Mucosa of stomach (tissue), 1 donor: ENCODE results near the gene CD2AP.

Experiments used
- H3K27me3 ChIP-seq: one replicate; pipeline ENCODE4 v1.7.0; 2013; ENCODE audit warnings: mild to moderate bottlenecking, low read length; ENCODE audit not compliant: control insufficient read depth, insufficient read depth
- H3K36me3 ChIP-seq: one replicate; pipeline ENCODE4 v1.7.0; 2013; ENCODE audit warnings: low read length; ENCODE audit not compliant: control insufficient read depth, insufficient read depth
- H3K4me1 ChIP-seq: one replicate; pipeline ENCODE4 v1.7.0; 2013; ENCODE audit warnings: mild to moderate bottlenecking, low read length; ENCODE audit not compliant: control insufficient read depth, insufficient read depth
- H3K4me3 ChIP-seq: one replicate; pipeline ENCODE4 v1.7.0; 2013; ENCODE audit warnings: low read length
- H3K9ac ChIP-seq: one replicate; pipeline ENCODE4 v1.7.0; 2013; ENCODE audit warnings: mild to moderate bottlenecking, low read length, moderate library complexity
- H3K9me3 ChIP-seq: one replicate; pipeline ENCODE4 v1.7.0; 2013; ENCODE audit warnings: mild to moderate bottlenecking, low read length, moderate library complexity; ENCODE audit not compliant: control insufficient read depth
- donor health status: Pancreatic carcinoma.

CD2AP gene

DNA sequence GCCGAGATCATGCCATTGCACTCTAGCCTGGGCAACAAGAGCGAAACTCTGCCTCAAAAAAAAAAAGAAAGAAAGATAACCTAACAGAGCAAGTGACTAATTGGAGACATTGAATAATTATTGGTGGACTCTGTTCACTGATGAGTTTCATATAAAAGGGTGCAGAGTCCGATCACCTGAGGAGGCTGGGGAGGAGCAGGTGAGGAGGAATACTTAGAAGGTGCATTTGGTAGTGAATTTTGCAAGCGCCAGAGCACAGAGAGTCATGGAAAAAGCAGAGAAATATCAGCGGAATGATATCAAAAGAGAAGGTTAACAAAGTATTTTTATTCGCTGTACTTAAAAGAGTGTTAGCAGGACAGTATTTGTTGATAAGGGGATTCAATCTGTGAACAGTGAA is 44.4 kb downstream of the CD2AP start:
- peaks cover 36% of the 10 kb centered on the region for H3K4me1 ChIP-seq
- H3K9me3 ChIP-seq, result no peaks in the 10 kb centered on the region
- no peak overlapping the region for H3K9ac ChIP-seq
- H3K36me3 ChIP-seq, result no peaks in the 10 kb centered on the region
- no peaks in the 10 kb centered on the region for H3K27me3 ChIP-seq
- no peak overlapping the region for H3K4me3 ChIP-seq

DNA sequence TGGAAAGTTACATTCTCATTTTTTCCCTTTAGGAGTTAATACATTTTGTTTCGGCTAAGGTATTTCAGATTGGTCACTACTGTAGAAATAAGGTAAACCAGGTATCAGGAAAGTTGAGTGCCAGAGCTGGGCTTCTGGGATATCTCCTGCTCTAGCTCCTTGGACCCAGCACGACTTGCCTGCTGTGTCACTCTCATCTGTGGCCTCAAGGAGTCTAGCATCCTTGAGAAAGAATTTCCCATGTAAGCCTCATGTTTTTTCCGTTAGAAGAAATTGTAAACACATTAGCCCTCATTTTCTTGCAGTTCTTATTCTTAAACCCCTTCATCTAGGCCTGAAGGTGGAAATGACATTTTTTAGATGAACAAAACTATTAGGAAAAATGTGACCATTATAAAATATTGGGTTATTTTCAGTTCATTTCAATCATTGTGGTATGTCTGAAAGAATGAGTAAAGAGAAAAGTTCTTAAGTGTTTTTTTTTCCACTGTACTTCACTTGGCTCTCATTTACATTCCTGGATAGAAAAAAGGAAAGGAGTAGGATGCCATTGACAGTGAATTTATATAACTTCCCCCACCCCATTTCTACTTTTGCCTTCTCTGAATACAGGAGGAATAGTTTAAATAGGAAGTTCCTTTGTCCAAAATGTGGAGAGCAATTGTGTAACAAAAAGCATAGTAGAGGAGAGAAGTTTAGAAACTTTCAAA is 46.7 kb downstream of the CD2AP start:
- Histone ChIP-seq H3K9me3 (no peaks in the 10 kb centered on the region), H3K36me3 (peaks cover 6% of the 10 kb centered on the region), H3K27me3 (no peaks in the 10 kb centered on the region)

GRCh38 chr6:47525330-47526057 is 47.9 kb downstream of the CD2AP start:
- no peak overlapping the region for H3K4me3 ChIP-seq
- no peak overlapping the region for H3K9ac ChIP-seq
- H3K9me3 ChIP-seq, result no peaks in the 10 kb centered on the region
- H3K27me3 ChIP-seq, result no peaks in the 10 kb centered on the region
- peaks cover 6% of the 10 kb centered on the region for H3K36me3 ChIP-seq
- H3K4me1 ChIP-seq, result peaks cover 29% of the 10 kb centered on the region

More for the DNA sequence above, 46.7 kb downstream of the CD2AP start:
- H3K9ac ChIP-seq, result no peak overlapping the region
- H3K4me3 ChIP-seq, result no peak overlapping the region
- peaks cover 41% of the 10 kb centered on the region for H3K4me1 ChIP-seq

GRCh38 chr6:47527274-47527673 is 49.7 kb downstream of the CD2AP start:
- H3K4me3 ChIP-seq, result no peak overlapping the region
- no peak overlapping the region for H3K9ac ChIP-seq
- no peaks in the 10 kb centered on the region for H3K27me3 ChIP-seq
- peaks cover 23% of the 10 kb centered on the region for H3K4me1 ChIP-seq
- no peaks in the 10 kb centered on the region for H3K9me3 ChIP-seq
- H3K36me3 ChIP-seq, result peaks cover 6% of the 10 kb centered on the region

DNA sequence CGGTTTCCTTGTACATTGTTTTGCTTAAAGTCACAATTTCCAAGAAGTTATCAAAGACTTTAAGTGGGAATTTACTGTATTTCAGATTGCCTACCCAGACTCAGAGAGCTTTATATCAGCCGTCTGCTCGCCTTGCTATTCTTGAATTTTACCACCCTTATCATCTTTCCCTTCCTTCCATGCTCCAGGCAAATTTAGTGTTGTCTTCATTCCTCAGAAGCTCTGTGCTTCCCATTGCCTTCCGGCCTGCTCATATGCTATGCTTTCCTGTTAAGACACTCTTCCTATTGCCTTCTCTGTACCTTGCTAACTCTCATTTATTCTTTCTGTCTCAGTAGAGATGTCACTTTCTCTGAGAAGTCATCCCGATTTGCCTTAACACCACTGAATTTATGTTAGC is 52.1 kb downstream of the CD2AP start:
- Histone ChIP-seq H3K9ac (no peak overlapping the region), H3K36me3 (peaks cover 6% of the 10 kb centered on the region), H3K27me3 (no peaks in the 10 kb centered on the region), H3K9me3 (no peaks in the 10 kb centered on the region), H3K4me1 (peaks cover 23% of the 10 kb centered on the region), H3K4me3 (no peak overlapping the region)

DNA sequence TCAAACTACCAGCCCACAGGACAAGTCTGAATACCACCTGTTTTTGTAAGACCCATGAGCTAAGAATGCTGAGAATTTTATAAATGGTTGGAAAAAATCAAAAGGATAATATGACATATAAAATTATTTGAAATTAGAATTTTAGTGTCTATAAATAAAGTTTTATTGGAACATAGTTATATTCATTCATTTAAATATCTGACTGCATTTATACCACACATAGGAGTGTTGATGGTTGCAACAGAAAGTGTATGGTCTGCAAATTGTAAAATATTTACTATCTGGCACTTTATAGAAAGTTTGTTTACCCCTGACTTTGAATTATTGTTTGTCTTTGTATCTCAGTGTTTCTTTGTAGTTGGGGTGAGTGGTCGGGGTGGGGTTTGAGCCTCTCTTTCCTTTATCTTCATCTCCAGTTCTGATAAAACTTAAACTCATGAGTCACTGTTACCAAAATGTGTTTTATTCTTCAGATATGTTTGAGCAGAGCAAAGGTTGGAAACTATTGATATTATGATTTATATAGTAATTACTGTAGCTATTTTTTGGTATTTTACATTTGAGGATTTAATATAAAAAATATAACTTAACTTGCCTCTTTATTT is 55.5 kb downstream of the CD2AP start:
- no peak overlapping the region for H3K9ac ChIP-seq
- H3K27me3 ChIP-seq, result no peaks in the 10 kb centered on the region
- H3K9me3 ChIP-seq, result no peaks in the 10 kb centered on the region
- H3K4me1 ChIP-seq, result peaks cover 7% of the 10 kb centered on the region
- H3K4me3 ChIP-seq, result no peak overlapping the region
- H3K36me3 ChIP-seq, result peaks cover 3% of the 10 kb centered on the region

- Histone ChIP-seq H3K4me3 (no peak overlapping the region), H3K4me1 (no peaks in the 10 kb centered on the region), H3K9me3 (no peaks in the 10 kb centered on the region), H3K36me3 (peaks cover 3% of the 10 kb centered on the region), H3K27me3 (no peaks in the 10 kb centered on the region), H3K9ac (no peak overlapping the region)
These were observed 56.5 kb downstream of the CD2AP start for GRCh38 chr6:47534063-47534462.

DNA sequence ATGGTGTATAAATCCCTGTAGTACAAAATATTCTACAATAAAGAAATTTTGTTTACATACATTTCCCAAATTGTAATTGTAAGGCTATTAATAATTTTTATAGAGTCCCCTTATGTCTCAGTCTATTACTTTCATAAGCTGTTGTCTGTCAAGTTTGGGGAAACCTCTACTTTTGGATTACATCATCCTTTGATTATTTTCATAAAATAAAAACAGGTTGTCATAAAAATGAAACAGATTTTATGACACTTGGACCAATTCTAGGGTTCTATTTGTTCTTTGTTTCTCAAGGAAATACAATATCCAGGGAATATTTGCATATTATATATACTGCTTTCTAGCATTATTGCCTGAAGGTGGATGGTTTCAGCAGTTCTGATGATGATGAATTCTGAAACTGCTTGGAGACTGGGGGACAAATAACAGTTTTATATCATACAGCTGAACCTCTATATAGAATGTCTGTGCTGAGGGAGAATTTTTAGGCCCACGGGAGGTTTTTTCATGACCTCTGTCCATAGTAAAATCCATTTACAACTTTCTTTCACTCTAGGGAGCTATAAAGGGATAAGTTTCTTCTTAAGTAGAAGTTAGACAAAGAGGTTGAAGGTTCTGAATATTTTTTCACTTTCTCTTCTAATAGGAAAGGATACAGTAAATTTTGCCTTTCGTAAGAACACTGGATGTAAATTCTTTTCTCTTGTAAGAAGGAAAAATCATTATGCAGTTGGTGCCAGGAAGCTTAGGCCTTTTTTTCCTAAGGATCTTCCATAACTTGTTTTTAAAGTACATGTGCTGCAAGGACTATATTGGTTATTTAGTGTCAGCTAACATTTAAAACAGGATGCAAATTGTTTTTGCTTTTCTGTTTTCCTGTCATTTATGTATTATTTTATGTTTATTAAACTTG is 58.0 kb downstream of the CD2AP start:
- Histone ChIP-seq H3K36me3 (peaks cover 3% of the 10 kb centered on the region), H3K9ac (no peak overlapping the region), H3K4me3 (no peak overlapping the region), H3K9me3 (no peaks in the 10 kb centered on the region), H3K27me3 (no peaks in the 10 kb centered on the region), H3K4me1 (no peaks in the 10 kb centered on the region)

- Histone ChIP-seq H3K36me3 (peaks cover 3% of the 10 kb centered on the region), H3K9ac (no peak overlapping the region), H3K9me3 (no peaks in the 10 kb centered on the region), H3K4me3 (no peak overlapping the region), H3K4me1 (no peaks in the 10 kb centered on the region), H3K27me3 (no peaks in the 10 kb centered on the region)
These were observed 59.3 kb downstream of the CD2AP start for GRCh38 chr6:47536816-47537401.

- Histone ChIP-seq H3K4me3 (no peak overlapping the region), H3K9me3 (no peaks in the 10 kb centered on the region), H3K9ac (no peak overlapping the region), H3K4me1 (no peaks in the 10 kb centered on the region), H3K36me3 (no peaks in the 10 kb centered on the region), H3K27me3 (no peaks in the 10 kb centered on the region)
These were observed 67.6 kb downstream of the CD2AP start for GRCh38 chr6:47545223-47545622.

DNA sequence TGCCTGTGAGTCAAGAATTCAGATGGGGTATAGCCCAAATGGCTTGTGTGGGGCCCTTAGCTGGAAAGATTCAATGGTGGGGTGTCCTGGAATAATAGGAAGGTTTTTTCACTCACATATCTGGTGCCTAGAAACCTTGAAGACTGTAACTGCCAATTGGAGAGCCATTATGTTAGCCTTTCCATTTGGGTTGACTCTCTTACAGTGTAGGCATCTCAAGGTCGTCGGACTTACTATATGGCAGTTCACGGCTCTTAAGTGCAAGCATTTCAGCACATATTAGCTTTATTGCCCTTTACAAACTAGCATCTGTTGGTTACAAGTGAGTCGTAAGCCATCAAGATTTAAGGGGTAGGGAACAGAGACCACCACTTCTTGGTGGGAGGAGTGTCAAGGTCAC is 74.1 kb downstream of the CD2AP start:
- Histone ChIP-seq H3K36me3 (no peaks in the 10 kb centered on the region), H3K4me3 (no peak overlapping the region), H3K9ac (no peak overlapping the region), H3K9me3 (no peaks in the 10 kb centered on the region), H3K27me3 (no peaks in the 10 kb centered on the region), H3K4me1 (no peaks in the 10 kb centered on the region)
